CD4-positive, alpha-beta T cell (primary cell): Measurements from ENCODE around the gene DUOXA2. TPM values are rescaled to one million over a fixed set of nuclear protein-coding genes. Genes with fewer than 3 reads are reported as not detected.

Experiments used
- ATAC-seq: fragments of 200-7000 bp; cut with Tn5 transposase; one replicate; pipeline ENCODE4 v1.10.0; 2022; ENCODE audit warnings: mild to moderate bottlenecking; ENCODE audit not compliant: poor library complexity
- CTCF ChIA-PET: fragments of 350-600 bp; sonication (Branson Sonifier 250); formaldehyde crosslinking; loops from one replicate; lab custom pipeline; 2021; ENCODE audit warnings: antibody characterized with exemption, inconsistent platforms; lab: Charles Lee
- POLR2A ChIA-PET: fragments of 350-600 bp; sonication (Branson Sonifier 250); formaldehyde crosslinking; loops from one replicate; lab custom pipeline; 2021; ENCODE audit warnings: antibody characterized with exemption, inconsistent platforms; lab: Charles Lee
- DNase-seq, 14 experiments: peaks; one replicate each; pipeline ENCODE4 v3.0.0-alpha.2; 2013 to 2020; ENCODE audit warnings: mixed read lengths in 2 of 14
- H3K27ac ChIP-seq, 2 donors: one replicate each; pipeline versions ENCODE4 v1.5.1 to v1.7.0; 2013; ENCODE audit warnings: low read length in 2 of 2, low read depth in 1 of 2, mild to moderate bottlenecking in 1 of 2
- H3K27me3 ChIP-seq, 2 experiments: 1 replicate in 1 of 2; 2 replicates in 1 of 2; pipeline versions ENCODE4 v1.6.1 to v1.7.0; 2013; ENCODE audit warnings: low read length in 2 of 2, control low read depth in 1 of 2, mild to moderate bottlenecking in 1 of 2, moderate library complexity in 1 of 2; ENCODE audit not compliant: insufficient read depth in 2 of 2, control insufficient read depth in 1 of 2
- H3K36me3 ChIP-seq: one replicate; pipeline ENCODE4 v1.6.1; 2013; ENCODE audit warnings: low read length, control low read depth; ENCODE audit not compliant: insufficient read depth
- H3K4me1 ChIP-seq: one replicate; pipeline ENCODE4 v1.6.1; 2013; ENCODE audit warnings: low read length, control low read depth; ENCODE audit not compliant: insufficient read depth
- H3K4me3 ChIP-seq: one replicate; pipeline ENCODE4 v1.5.1; 2013; ENCODE audit warnings: mild to moderate bottlenecking, low read length, moderate library complexity
- H3K9me3 ChIP-seq, 2 experiments: 1 replicate in 1 of 2; 2 replicates in 1 of 2; pipeline versions ENCODE4 v1.6.1 to v1.7.0; 2013; ENCODE audit warnings: low read length in 2 of 2, mild to moderate bottlenecking in 2 of 2, control low read depth in 1 of 2, moderate library complexity in 1 of 2; ENCODE audit not compliant: control insufficient read depth in 1 of 2, insufficient read depth in 1 of 2
- H3K27ac Mint-ChIP-seq: one replicate; pipeline ENCODE4 v1.8.0; 2020; ENCODE audit warnings: mixed read lengths
- H3K27me3 Mint-ChIP-seq: one replicate; pipeline ENCODE4 v1.8.0; 2021; ENCODE audit warnings: mixed read lengths
- H3K36me3 Mint-ChIP-seq: one replicate; pipeline ENCODE4 v1.8.0; 2021; ENCODE audit warnings: low read depth, mixed read lengths
- H3K4me1 Mint-ChIP-seq: one replicate; pipeline ENCODE4 v1.8.0; 2021; ENCODE audit warnings: low read depth, mixed read lengths
- H3K4me3 Mint-ChIP-seq: one replicate; pipeline ENCODE4 v1.8.0; 2020; ENCODE audit warnings: mild to moderate bottlenecking, mixed read lengths
- H3K9me3 Mint-ChIP-seq: one replicate; pipeline ENCODE4 v1.8.0; 2020; ENCODE audit warnings: mixed read lengths
- CTCF ChIP-seq: fragments of 200-600 bp; IDR thresholded peaks from one replicate; pipeline ENCODE4 v1.8.0; 2022; ENCODE audit warnings: antibody characterized with exemption, mild to moderate bottlenecking
- intact Hi-C, 2 experiments: fragments of 100-400 bp; cut with DNase I in 1 of 2; cut with micrococcal nuclease in 1 of 2; formaldehyde crosslinking; loops; one replicate each; pipeline versions ENCODE4 v1.15.1 to v1.9.0; 2023 to 2025; cut with DNase I, micrococcal nuclease
- total RNA-seq, 174 experiments: library from RNA in 2 of 174; stranded (reverse) in 2 of 174; gene quantifications; one replicate each; pipeline ENCODE4 v1.2.3 and lab custom pipeline; 2021 to 2026

The DUOXA2 gene
- total RNA-seq, 2 experiments from 2014 or later: not detected

GRCh38 chr15:45155739-45156138, 41.6 kb downstream of the DUOXA2 start:
- POLR2A ChIA-PET: no interaction called here
- Histone ChIP-seq H3K36me3 (no peaks in the 10 kb centered on the region), H3K4me1 (no peaks in the 10 kb centered on the region), H3K27ac (no peak overlapping the region), H3K9me3 (no peaks in the 10 kb centered on the region), H3K27me3 (no peaks in the 10 kb centered on the region), H3K4me3 (no peak overlapping the region)
- no peak for TF ChIP-seq CTCF
- no peaks in the 10 kb centered on the region for H3K4me1 Mint-ChIP-seq
- no peak for ATAC-seq
- H3K27ac Mint-ChIP-seq: no peak overlapping the region
- no peak for DNase-seq
- no peaks in the 10 kb centered on the region for H3K27me3 Mint-ChIP-seq
- intact Hi-C loops: loop anchor here in 1 of 2 experiments (1.0 kb wide), 1 partner anchor 106 kb away; no protein-coding TSS in a partner anchor
- H3K4me3 Mint-ChIP-seq: no peak overlapping the region
- no peaks in the 10 kb centered on the region for H3K9me3 Mint-ChIP-seq
- CTCF ChIA-PET: interaction anchor here (1.1 kb wide), 1 partner anchor 50 kb away, joined by 3 read pairs; no protein-coding TSS in a partner anchor
- H3K36me3 Mint-ChIP-seq: no peaks in the 10 kb centered on the region

- Histone ChIP-seq H3K27me3 (no peaks in the 10 kb centered on the region), H3K27ac (no peak overlapping the region), H3K4me1 (no peaks in the 10 kb centered on the region), H3K36me3 (no peaks in the 10 kb centered on the region), H3K9me3 (no peaks in the 10 kb centered on the region), H3K4me3 (no peak overlapping the region)
- ATAC-seq (no peak), DNase-seq (no peak)
- Mint-ChIP-seq H3K4me3 (no peak overlapping the region), H3K27me3 (no peaks in the 10 kb centered on the region), H3K9me3 (no peaks in the 10 kb centered on the region), H3K36me3 (no peaks in the 10 kb centered on the region), H3K27ac (no peak overlapping the region), H3K4me1 (no peaks in the 10 kb centered on the region)
- no peak for TF ChIP-seq CTCF
- CTCF ChIA-PET: no interaction called here
- POLR2A ChIA-PET: no interaction called here
- intact Hi-C loops: loop anchor here in 1 of 2 experiments (1.0 kb wide), 1 partner anchor 104 kb away; no protein-coding TSS in a partner anchor
Observed at GRCh38 chr15:45156744-45157455, 42.8 kb downstream of the DUOXA2 start.

- DNase-seq: no peak
- Histone ChIP-seq H3K4me3 (no peak overlapping the region), H3K4me1 (peaks cover under 1% of the 10 kb centered on the region), H3K36me3 (no peaks in the 10 kb centered on the region), H3K9me3 (no peaks in the 10 kb centered on the region), H3K27ac (no peak overlapping the region), H3K27me3 (no peaks in the 10 kb centered on the region)
- Mint-ChIP-seq H3K36me3 (no peaks in the 10 kb centered on the region), H3K4me3 (no peak overlapping the region), H3K9me3 (no peaks in the 10 kb centered on the region), H3K27ac (no peak overlapping the region), H3K4me1 (no peaks in the 10 kb centered on the region), H3K27me3 (no peaks in the 10 kb centered on the region)
- no peak for ATAC-seq
- ChIA-PET POLR2A (no interaction called here), CTCF (interaction anchor here (0.9 kb wide), 1 partner anchor 40 kb away, joined by 4 read pairs; no protein-coding TSS in a partner anchor)
- intact Hi-C loops: no loop called here
- no peak for TF ChIP-seq CTCF
Observed at GRCh38 chr15:45157974-45158373, 43.8 kb downstream of the DUOXA2 start.
